Measurements from ENCODE around the gene FRRS1L.

The FRRS1L gene

GRCh38 chr9:109203761-109204360, 36.8 kb upstream of the FRRS1L start:
- no peak overlapping the region for H3K4me3 ChIP-seq (ENCODE audit: low read depth, low read length)
- TF ChIP-seq, protein P1, sequence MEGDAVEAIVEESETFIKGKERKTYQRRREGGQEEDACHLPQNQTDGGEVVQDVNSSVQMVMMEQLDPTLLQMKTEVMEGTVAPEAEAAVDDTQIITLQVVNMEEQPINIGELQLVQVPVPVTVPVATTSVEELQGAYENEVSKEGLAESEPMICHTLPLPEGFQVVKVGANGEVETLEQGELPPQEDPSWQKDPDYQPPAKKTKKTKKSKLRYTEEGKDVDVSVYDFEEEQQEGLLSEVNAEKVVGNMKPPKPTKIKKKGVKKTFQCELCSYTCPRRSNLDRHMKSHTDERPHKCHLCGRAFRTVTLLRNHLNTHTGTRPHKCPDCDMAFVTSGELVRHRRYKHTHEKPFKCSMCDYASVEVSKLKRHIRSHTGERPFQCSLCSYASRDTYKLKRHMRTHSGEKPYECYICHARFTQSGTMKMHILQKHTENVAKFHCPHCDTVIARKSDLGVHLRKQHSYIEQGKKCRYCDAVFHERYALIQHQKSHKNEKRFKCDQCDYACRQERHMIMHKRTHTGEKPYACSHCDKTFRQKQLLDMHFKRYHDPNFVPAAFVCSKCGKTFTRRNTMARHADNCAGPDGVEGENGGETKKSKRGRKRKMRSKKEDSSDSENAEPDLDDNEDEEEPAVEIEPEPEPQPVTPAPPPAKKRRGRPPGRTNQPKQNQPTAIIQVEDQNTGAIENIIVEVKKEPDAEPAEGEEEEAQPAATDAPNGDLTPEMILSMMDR (IDR thresholded peaks at IDR 0.05; ENCODE audit: control insufficient read depth, extremely low read depth, insufficient read depth) = no peak
- no peak for DNase-seq (ENCODE audit: low read depth)

DNA sequence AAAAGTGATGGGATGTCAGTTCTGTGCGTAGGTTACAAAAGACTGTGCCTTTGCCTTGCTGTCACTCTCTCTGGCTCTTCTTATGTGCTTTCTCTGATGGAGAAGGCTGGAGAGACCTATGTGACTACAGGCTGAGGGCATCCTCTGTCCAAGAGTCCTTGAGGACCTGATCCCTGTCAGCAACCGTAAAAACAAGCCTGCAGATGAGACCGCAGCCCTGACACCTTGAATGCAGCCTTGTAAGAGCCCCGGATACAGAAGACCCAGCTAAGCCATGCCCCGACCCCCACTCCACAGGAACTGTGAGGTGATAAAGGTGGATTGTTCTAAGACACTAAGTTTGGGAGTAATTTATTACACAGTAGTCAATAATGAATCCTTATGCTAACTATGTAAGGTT, 32.6 kb upstream of the FRRS1L start:
- TF ChIP-seq, protein P1 (IDR thresholded peaks at IDR 0.05; ENCODE audit: control insufficient read depth, extremely low read depth, insufficient read depth) = no peak
- DNase-seq (ENCODE audit: low read depth) = no peak
- no peak overlapping the region for H3K4me3 ChIP-seq (ENCODE audit: low read depth, low read length)

- TF ChIP-seq, protein P1 (IDR thresholded peaks at IDR 0.05; ENCODE audit: control insufficient read depth, extremely low read depth, insufficient read depth) = peak; percentile 49
- H3K4me3 ChIP-seq (ENCODE audit: low read depth, low read length) = no peak overlapping the region
- DNase-seq (ENCODE audit: low read depth) = no peak
These were observed 31.8 kb upstream of the FRRS1L start for GRCh38 chr9:109198736-109199382.

DNA sequence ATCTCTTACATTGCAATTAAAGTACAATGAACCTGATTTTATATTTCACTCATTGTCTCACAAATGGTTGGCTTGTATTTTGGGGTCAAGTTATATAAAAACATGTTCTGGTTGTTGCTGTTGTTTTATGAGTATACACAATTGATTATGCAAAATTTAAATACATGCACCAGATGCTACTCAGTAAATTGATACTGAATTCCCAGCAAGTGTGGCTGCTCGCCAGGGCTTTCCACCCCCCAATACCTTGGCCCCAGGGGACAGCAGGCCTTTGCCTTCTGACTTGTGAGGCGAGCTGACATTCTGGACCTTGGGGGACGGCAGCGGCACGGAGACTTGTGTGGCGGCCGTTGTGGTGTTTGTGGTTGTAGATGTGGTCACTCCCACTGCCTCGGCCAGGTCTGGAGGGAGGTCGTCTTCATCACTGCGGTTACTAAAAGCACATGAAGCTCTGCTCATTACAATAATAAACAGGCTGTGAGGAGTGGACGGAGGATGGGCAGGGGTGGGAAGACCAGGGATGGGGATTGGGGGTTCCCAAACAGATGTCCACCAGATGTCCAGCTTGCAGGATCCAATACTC, 27.0 kb upstream of the FRRS1L start:
- TF ChIP-seq, protein P1 (IDR thresholded peaks at IDR 0.05; ENCODE audit: control insufficient read depth, extremely low read depth, insufficient read depth) = no peak
- no peak for DNase-seq (ENCODE audit: low read depth)
- H3K4me3 ChIP-seq (ENCODE audit: low read depth, low read length) = no peak overlapping the region

DNA sequence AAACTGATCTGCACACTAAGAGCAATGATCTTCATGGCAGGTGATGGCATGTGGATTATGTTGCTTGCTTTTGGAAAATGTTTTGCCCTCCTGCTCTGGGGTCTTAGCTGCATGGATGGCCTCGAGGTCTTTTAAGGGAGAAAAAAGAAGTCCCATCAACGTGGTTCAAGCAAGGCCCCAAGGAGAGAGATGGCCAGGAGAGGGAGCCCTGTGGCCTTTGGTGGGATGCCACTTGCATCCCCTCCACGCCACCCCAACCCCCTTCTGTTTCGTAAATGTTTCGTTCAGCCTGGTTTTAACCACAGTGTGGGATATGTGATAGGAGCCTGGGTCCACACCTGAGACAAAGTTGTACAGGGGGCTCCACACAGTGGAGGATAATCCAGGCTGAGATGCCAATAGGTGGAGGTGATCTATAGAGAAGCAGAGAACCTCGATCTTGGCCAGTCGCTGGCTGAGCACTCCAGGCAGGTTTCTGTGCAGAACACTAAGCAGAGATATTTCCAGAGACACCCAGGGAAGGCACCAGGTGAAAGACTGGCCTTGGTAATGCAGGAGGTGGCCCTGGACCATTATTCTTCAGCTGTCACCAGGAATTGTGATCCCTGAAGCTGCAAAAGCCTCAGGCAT, 25.8 kb upstream of the FRRS1L start:
- TF ChIP-seq, protein P1 (IDR thresholded peaks at IDR 0.05; ENCODE audit: control insufficient read depth, extremely low read depth, insufficient read depth) = peak; percentile 61
- DNase-seq (ENCODE audit: low read depth) = no peak
- H3K4me3 ChIP-seq (ENCODE audit: low read depth, low read length) = no peak overlapping the region

DNA sequence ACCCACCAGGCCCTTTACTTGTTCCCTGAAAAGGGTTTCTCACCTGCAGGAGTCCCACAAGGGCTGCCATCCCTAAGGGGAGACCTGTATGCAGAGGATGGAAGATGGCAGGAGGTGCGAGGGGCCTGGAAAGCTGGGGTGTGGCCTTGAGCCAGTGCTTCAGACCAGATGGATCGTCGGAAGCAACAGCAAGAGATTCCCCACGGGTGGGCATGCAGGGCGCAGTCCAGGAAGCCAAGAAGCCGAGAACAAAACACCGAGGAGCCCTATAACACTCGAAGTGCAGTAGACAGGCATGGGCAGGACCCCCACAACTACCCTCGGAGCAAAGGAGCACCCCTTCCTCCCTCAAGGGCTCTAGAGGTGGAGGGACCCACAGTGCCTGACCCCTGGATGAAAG, 24.7 kb upstream of the FRRS1L start:
- TF ChIP-seq, protein P1 (IDR thresholded peaks at IDR 0.05; ENCODE audit: control insufficient read depth, extremely low read depth, insufficient read depth) = no peak
- H3K4me3 ChIP-seq (ENCODE audit: low read depth, low read length) = no peak overlapping the region
- no peak for DNase-seq (ENCODE audit: low read depth)

All from LNCaP clone FGC (cell line).